GM21786 (cell line): ENCODE data around the gene SP110.

Source experiments
- ATAC-seq: cut with Tn5 transposase; IDR thresholded peaks from one replicate; pipeline ENCODE4 v1.9.1; 2021; ENCODE audit not compliant: unreplicated experiment

SP110 gene

GRCh38 chr2:230172852-230173251 is 46.9 kb downstream of the SP110 start:
- ATAC-seq: no peak

DNA sequence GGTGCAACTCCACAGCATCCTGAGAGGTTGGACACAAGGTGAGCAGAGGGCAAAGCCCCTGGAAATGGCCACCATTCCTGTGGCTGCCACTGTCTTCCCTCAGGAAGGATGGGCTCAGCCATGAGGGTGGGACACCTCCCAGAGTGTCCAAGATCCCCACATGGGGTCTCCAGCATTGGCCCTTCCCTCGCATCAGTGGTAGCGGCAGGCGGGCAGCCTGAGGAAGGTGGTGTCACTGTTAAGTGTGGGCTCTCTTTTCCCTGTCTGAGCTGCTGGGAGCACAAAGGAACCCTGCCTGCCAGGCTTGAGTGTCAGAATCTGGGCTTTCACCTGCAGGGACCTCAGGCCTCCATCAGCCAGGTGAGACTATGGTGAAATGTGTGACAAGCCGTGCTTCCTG is 47.6 kb downstream of the SP110 start:
- no peak for ATAC-seq

DNA sequence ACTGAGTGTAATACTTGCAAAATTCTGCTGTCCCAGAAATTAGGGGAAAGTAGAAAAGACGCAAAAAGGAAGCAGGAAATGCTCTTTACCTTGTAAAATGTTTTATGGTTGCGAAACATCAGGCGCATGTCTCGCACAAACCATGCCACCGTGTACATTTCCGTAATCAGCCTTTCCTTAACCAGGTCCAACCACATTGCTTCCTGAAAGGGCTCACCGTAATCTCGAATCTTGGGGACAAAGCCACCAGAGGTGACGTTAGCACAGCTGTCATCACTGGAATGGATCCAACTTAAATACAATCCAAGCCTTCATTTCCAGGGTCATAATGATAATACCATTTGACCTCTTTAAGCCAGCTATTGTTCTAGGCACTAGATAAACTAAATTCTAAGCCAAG is 49.3 kb downstream of the SP110 start:
- ATAC-seq: no peak

DNA sequence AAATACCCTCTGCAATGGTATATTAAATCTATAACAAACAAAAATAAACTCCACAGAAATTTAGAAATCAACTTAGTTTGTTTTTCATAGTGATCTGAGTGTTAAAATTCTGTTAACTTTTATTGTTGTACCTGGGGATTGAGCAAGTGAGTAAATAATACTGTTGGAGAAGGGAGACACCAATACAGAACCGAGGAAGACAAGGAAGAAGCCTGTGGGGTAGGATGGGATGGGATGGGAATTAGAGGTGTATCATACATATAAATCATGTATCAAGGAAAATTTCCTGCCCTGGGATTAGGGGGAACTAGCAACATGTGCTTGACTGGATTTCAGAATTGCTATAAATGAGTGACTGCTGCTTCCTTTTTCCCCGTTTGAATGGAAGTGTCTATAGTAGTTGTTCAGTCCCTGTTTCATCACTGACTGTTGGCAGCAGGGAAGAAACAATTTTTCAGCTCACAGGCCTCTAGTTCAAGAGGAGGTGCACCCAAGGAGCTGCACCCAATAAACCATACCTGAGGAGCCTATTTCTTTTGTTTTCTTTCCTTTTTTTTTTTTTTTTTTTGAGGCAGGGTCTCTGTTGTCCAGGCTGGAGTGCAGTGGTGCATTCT is 53.1 kb downstream of the SP110 start:
- ATAC-seq: no peak

DNA sequence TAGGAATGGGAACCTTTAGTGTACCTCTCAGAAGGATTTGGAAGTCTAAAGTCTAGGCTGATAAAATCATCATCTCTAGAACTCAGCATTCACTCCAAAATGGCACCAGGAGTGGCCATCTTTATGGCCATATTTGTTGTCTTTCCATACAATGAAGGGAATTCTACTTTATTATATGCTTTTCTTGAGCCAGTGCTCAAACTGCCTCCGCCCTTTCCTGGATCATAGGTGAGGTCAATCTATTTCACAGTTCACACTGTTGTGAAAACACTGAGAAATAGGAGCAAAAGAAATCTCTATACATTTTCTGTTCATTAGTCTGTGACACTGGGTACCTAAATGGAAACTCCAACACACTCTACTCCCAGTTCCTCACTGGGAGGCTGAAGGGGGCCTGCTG is 55.6 kb downstream of the SP110 start:
- no peak for ATAC-seq

DNA sequence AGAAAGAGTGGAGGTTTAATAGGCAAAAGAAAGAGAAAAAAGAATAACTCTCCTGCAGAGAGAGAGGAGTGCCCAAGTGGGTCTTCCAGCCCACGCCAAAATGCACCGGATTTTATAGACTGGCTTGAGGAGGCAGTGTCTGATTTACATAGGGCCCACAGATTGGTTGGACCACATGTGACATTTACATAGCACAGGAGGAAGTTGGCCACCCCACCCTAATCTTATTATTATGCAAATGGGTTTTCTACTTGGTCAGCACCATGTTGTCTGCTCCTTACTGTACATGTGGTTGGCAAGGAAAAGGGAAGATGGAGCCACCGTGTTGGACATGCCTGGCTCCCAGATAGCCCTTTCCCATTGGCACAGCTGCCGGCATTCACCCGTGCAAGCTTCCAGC is 56.8 kb downstream of the SP110 start:
- no peak for ATAC-seq

- no peak for ATAC-seq
Measured at GRCh38 chr2:230161184-230161583, 58.6 kb downstream of the SP110 start.

GRCh38 chr2:230160112-230160660 is 59.6 kb downstream of the SP110 start:
- ATAC-seq: no peak

DNA sequence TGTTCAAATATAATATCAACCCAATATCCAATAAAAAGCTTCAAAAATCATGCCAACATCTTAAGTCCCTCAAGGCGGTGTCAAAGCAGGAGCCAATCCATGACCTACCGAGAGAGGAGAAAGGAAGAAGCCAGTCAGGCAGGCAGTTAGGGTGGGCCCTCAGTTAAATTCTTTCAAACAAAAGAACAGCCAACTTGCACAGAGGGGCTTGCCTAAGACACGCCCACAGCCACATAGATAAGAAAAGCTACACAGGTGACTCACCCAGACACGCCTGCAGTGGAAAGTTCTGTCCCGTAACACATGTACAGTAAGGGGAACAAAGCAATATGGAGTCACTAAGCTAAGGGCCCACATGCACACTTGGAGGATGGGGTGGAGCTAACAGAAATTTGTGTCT is 61.3 kb downstream of the SP110 start:
- ATAC-seq: no peak

DNA sequence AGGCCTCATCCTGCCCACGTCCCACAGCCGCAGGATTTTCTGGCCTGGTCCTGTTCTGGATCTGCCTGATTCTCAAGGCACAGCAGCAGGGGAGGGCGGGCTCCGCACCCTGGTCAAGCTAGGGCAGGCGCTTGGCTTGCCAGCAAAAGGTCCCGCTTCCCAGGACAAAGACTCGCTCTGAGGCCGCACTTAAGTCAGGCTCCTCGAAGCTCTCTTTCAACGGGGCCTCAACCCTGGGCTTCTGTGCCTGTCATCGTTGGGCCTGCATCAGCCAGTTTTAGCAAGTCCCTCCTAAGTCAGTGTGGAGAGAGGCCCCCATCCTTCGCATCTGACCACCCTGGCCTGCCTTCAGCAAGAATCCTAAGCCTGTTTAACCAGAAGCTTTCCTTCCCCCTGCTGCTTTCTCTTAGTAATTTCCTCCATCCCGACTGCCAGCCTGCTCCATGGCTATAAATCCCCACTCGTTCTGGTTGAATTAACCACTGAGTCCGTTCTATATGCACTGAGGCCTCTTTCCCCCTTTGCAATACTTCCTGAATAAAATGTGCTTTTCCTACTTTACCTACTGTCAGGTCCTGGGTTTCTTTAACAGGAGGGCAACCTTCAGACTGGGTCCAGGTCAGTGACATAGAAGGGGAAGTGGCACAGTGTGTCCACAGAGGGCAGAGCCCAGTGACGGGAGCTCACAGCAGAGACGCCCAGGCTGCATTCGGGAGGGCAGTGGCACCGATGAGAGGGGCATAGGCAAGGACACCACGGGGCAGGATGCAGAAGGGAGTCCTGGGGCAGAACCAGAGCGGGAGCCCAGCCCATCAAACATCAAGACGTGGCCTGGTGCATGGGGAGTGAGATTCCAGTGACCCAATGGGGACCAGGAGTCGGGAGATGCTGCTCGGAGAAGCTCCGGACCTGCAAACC is 62.7 kb downstream of the SP110 start:
- no peak for ATAC-seq

DNA sequence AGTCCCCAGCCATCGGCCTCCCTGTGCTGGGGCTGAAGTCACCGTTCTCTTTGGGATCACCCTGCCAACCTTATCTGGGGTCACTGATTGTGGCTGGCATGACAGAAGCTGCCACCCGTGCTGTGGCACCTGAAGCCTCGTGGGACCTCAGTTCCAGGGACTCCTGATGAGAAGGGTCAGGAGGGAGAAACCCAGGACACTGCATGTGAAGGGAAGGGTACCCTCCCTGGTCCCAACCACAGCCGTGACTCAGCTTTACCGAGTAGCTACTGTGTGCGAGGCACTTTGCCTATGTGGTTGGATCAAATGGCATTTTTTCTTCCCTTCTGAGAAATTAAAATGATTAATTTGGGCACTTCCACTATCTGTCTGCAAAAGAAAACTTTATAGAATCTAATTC is 64.4 kb downstream of the SP110 start:
- no peak for ATAC-seq

DNA sequence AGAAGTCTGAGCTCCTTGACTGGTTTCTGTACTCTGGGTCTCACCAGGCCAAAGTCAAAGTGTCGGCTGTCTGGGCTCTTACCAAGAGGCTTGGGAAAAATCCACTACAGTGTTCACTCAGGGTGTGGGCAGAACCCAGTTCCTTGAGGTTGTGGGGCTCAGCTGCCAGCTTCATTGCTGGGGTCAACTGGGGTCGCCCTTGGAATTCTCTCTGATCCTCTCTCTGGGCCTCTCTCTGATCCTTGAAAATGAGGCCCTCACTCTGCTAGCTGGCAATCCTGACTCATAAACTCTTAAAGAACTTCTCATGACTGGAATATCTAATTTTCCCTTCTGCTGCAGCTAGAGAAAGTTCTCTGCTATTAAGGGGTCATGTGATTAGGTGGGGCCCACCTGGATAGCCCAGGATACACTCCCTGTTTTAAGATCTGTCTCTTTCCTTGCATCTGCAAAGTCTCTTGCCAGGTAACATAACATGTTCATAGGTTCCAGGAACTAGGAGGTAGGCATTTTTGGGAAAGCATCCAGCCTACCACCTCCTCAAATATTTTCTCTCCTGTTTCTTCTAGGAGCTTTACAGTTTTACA is 66.3 kb downstream of the SP110 start:
- no peak for ATAC-seq

DNA sequence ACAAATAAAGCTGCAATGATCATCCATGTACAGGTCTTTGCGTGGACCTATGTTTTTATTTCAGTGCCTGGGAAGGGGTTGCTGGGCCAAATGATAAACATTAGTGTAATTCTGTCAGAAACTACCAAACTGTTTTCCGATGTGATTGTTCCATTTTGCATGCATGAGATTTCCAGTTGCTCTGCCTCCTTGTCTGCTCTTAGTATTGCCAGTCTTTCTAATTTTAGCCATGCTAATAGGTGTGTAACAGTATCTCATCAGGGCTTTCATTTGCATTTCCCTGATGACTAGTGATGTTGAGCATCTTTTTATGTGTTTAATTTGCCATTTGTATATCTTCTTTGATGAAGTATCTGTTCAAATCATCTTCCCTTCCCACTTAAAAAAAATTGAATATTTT is 67.5 kb downstream of the SP110 start:
- ATAC-seq: no peak

DNA sequence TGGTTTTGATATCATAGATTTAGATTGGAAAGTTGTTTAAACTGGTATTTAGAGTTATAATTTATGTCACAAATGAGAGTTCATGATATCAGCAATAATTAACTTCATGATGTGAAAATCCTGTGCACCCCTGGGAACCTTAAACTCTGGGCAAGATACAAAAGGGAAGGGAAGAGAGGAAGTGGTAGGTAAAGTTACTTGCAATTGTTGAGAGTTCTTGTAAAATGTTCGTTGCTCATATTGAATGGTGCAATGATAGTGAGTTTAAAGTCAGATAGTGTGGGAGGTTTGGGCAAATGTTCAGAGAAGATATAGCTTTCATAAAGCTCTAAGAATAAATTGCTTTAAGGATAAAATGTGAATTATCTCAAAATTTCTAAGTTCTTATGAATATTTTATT is 75.4 kb downstream of the SP110 start:
- no peak for ATAC-seq

DNA sequence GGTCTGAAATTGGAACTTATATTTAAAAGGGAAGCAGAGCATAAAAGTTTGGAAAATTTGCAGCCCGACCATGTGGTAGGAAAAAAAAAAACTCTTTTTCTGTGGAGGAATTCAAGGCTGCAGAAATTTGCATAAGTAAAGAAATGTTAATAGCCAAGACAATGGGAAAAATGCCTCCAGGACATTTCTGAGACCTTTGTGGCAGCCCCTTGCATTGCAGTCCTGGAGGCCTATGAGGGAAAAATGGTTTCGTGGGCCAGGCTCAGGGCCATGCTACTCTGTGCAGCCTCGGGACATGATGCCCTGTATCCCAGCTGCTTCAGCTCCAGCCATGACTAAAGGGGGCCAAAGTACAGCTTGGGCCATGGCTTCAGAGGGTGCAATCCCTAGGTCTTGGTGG is 79.1 kb downstream of the SP110 start:
- ATAC-seq: no peak

- no peak for ATAC-seq
Measured at GRCh38 chr2:230137902-230138539, 81.8 kb downstream of the SP110 start.

- no peak for ATAC-seq
Measured at GRCh38 chr2:230135130-230135525, 84.7 kb downstream of the SP110 start.

DNA sequence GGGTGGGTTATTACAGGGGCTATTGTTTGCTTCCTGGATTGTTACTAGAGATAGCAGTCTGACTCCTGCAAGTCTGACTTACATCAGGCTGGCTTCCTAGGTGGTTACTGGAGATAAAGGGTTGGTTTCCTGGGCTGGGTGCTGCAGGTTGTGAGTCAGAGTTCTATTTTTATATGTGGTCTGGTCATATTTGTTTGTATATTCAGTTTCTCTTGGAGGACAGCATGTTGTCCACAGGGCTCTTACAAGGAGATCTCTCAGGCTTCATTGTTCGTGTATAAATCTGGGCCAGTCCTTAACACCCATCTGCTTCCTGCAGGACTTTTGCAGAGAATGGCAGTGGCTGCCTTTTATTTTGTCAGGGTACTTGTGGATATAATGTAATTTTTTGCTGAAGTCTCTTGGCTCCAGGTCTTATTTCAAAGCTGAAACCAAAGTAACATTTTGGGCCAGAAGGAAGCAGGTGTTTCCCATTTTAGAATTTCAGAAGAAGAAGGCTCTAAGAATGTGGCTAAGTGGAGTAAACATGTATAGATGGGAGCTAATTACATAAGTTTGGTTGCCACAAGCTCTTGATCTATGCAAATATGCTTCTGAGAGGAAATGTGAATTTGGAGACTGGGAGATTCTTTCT is 85.2 kb downstream of the SP110 start:
- ATAC-seq: no peak

- no peak for ATAC-seq
Measured at GRCh38 chr2:230131366-230131765, 88.4 kb downstream of the SP110 start.

DNA sequence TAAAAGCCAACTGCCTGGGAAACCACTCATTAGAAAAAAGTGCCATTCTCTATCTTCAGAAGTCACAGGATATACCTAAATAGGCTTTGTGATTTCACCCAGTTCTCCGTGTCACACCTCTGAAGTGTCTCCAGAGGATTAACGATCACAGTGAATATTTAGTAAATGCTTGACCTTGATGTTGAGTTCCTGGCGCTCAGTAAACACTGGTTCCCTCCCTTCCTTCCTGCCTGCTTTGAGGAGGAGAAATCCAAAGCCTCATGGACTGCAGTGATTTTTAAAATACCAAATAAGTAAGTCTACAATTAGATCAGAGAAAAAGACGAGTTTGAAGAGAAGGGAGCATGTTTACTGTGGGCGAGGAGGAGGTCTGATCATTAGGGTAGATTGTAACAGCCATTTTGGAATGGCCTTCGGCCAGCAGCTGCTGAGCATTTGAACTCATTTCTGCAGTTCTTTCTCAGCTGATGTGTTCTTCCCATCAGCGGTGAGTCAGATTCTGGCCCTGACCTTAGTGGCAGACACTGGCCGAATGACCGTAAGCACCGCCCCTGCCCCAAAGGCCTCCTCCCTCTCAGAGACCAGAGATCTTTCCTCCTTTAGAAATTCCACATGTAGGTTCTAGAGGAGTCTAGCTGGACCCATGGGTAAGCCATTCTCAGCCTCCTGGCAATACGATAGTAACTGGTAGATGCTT is 89.0 kb downstream of the SP110 start:
- ATAC-seq: no peak
